A549 (cell line): ENCODE measurements around the gene OR2M4.

Source experiments
- CBX2 ChIP-seq: fragments of 200-600 bp; sonication (generic); IDR thresholded peaks from 2 replicates; pipeline ENCODE4 v1.6.1; 2016; ENCODE audit warnings: low read depth, mild to moderate bottlenecking, borderline replicate concordance
- CBX8 ChIP-seq: fragments of 200-600 bp; sonication (generic); IDR thresholded peaks from 2 replicates; pipeline ENCODE4 v1.6.1; 2016
- CHD2 ChIP-seq: fragments of 150-350 bp; IDR thresholded peaks from 2 replicates; pipeline ENCODE4 v1.6.1; 2014; ENCODE audit warnings: low read length; ENCODE audit not compliant: partially characterized antibody
- EP300 ChIP-seq, 2 experiments: fragments of >200 bp; sonication (Bioruptor Twin); formaldehyde crosslinking; IDR thresholded peaks; 2 replicates in 1 of 2; 3 replicates in 1 of 2; pipeline ENCODE4 v1.6.1; 2016 to 2017
- JUNB ChIP-seq: fragments of >200 bp; sonication (Bioruptor Twin); formaldehyde crosslinking; IDR thresholded peaks from 2 replicates; pipeline ENCODE4 v1.6.1; 2016
- POLR2A ChIP-seq: IDR thresholded peaks from 2 replicates; pipeline ENCODE4 v1.6.1; 2012; ENCODE audit warnings: mild to moderate bottlenecking, low read length
- RAD21 ChIP-seq, 2 experiments: fragments of >200 bp in 1 of 2; sonication (Bioruptor Twin) in 1 of 2; formaldehyde crosslinking in 1 of 2; IDR thresholded peaks in 1 of 2; conservative IDR thresholded peaks in 1 of 2; 2 replicates in 1 of 2; 3 replicates in 1 of 2; pipeline ENCODE4 v1.6.1; 2012 to 2018; ENCODE audit warnings: inconsistent platforms in 1 of 2
- RCOR1 ChIP-seq: fragments of 150-350 bp; IDR thresholded peaks from 2 replicates; pipeline ENCODE4 v1.6.1; 2014; ENCODE audit warnings: antibody characterized with exemption, low read length, low read depth
- ZC3H11A ChIP-seq: fragments of 450-650 bp; IDR thresholded peaks from 2 replicates; pipeline ENCODE4 v1.6.1; 2014; ENCODE audit warnings: antibody characterized with exemption, mild to moderate bottlenecking
- TF ChIP-seq, protein P1 (sequence below): fragments of >200 bp; sonication (Bioruptor Twin); formaldehyde crosslinking; IDR thresholded peaks from 3 replicates; pipeline ENCODE4 v1.5.1; 2016
- TF ChIP-seq, protein P2 (sequence below): fragments of 250-450 bp; sonication (Bioruptor Pico); IDR thresholded peaks from 2 replicates; pipeline ENCODE4 v1.5.0; 2021; ENCODE audit warnings: mild to moderate bottlenecking, moderate library complexity, borderline replicate concordance
- TF ChIP-seq, protein P3 (sequence below): fragments of 450-650 bp; IDR thresholded peaks from 2 replicates; pipeline ENCODE4 v1.6.1; 2014; ENCODE audit warnings: antibody characterized with exemption

DNA sequence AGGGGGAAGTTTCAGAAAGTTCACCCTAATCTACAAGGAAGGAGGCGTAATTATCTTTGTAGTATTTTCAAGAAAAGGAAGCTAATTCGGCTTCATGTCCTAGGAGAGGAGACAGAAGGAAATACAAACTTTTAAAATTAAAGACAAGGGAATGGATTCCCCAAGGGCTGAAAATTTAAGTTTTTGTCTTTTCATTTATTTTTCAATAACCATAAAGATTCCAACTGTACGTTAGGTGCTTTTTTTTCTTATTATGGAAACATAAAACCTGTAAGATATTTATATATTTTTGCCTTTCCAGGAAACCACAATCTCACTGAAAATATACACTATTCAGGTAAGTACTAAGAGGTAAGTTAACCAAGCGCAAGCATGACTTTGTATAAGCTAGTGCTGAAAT is 34.3 kb upstream of the OR2M4 start, which contains the start of gene OR2M3:
- no peak for TF ChIP-seq RAD21 (conservative IDR thresholded peaks at IDR 0.05 in 1 of 2, IDR thresholded peaks at IDR 0.05 in 1 of 2)
- TF ChIP-seq CBX2, result no peak
- no peak for TF ChIP-seq ZC3H11A
- no peak for TF ChIP-seq RCOR1
- TF ChIP-seq EP300 (IDR thresholded peaks at IDR 0.05), result no peak
- TF ChIP-seq, protein P1, sequence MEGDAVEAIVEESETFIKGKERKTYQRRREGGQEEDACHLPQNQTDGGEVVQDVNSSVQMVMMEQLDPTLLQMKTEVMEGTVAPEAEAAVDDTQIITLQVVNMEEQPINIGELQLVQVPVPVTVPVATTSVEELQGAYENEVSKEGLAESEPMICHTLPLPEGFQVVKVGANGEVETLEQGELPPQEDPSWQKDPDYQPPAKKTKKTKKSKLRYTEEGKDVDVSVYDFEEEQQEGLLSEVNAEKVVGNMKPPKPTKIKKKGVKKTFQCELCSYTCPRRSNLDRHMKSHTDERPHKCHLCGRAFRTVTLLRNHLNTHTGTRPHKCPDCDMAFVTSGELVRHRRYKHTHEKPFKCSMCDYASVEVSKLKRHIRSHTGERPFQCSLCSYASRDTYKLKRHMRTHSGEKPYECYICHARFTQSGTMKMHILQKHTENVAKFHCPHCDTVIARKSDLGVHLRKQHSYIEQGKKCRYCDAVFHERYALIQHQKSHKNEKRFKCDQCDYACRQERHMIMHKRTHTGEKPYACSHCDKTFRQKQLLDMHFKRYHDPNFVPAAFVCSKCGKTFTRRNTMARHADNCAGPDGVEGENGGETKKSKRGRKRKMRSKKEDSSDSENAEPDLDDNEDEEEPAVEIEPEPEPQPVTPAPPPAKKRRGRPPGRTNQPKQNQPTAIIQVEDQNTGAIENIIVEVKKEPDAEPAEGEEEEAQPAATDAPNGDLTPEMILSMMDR, result no peak
- no peak for TF ChIP-seq CBX8
- no peak for TF ChIP-seq CHD2
- TF ChIP-seq, protein P2, sequence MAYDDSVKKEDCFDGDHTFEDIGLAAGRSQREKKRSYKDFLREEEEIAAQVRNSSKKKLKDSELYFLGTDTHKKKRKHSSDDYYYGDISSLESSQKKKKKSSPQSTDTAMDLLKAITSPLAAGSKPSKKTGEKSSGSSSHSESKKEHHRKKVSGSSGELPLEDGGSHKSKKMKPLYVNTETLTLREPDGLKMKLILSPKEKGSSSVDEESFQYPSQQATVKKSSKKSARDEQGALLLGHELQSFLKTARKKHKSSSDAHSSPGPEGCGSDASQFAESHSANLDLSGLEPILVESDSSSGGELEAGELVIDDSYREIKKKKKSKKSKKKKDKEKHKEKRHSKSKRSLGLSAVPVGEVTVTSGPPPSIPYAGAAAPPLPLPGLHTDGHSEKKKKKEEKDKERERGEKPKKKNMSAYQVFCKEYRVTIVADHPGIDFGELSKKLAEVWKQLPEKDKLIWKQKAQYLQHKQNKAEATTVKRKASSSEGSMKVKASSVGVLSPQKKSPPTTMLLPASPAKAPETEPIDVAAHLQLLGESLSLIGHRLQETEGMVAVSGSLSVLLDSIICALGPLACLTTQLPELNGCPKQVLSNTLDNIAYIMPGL, result no peak
- no peak for TF ChIP-seq JUNB
- TF ChIP-seq, protein P3, sequence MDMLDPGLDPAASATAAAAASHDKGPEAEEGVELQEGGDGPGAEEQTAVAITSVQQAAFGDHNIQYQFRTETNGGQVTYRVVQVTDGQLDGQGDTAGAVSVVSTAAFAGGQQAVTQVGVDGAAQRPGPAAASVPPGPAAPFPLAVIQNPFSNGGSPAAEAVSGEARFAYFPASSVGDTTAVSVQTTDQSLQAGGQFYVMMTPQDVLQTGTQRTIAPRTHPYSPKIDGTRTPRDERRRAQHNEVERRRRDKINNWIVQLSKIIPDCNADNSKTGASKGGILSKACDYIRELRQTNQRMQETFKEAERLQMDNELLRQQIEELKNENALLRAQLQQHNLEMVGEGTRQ, result no peak
- TF ChIP-seq POLR2A, result no peak
